Amniotic epithelial cell (primary cell): ENCODE results near the gene MYOM1.
"Not testable (repeated sequence)": the region's sequence is repeated elsewhere in the genome, so short reads cannot be mapped to it uniquely, and the experiment has no call there.

Experiments used
- DNase-seq: peaks from one replicate; pipeline ENCODE4 v3.0.0-alpha.2; 2010; ENCODE audit warnings: low read depth

Gene MYOM1

GRCh38 chr18:3248658-3249359 is 29.0 kb upstream of the MYOM1 start:
- peak; percentile 57 for DNase-seq

GRCh38 chr18:3248062-3248657 is 28.4 kb upstream of the MYOM1 start:
- DNase-seq: no peak

- peak; percentile 99 for DNase-seq
Observed at GRCh38 chr18:3247240-3248061, 27.7 kb upstream of the MYOM1 start, which contains the start of gene MYL12A. Gene MYL12A (plus strand): TSS chr18:3247801. CDS start chr18:3253248, 5,447 bp downstream.

- DNase-seq: no peak
Observed at GRCh38 chr18:3246635-3247239, 27.0 kb upstream of the MYOM1 start.

GRCh38 chr18:3245853-3246634 is 26.3 kb upstream of the MYOM1 start:
- peak; percentile 83 for DNase-seq

- DNase-seq: no peak
Observed at GRCh38 chr18:3245185-3245564, 25.4 kb upstream of the MYOM1 start.

- DNase-seq: no peak
Observed at GRCh38 chr18:3238742-3239141, 19.0 kb upstream of the MYOM1 start.

GRCh38 chr18:3236470-3236869 is 16.7 kb upstream of the MYOM1 start:
- DNase-seq: no peak

- no peak for DNase-seq
Observed at GRCh38 chr18:3235846-3236245, 16.1 kb upstream of the MYOM1 start.

GRCh38 chr18:3234457-3234856 is 14.7 kb upstream of the MYOM1 start:
- DNase-seq: no peak

GRCh38 chr18:3233433-3234168 is 13.8 kb upstream of the MYOM1 start:
- DNase-seq: no peak

GRCh38 chr18:3233004-3233403 is 13.2 kb upstream of the MYOM1 start:
- no peak for DNase-seq

GRCh38 chr18:3230401-3231334 is 10.9 kb upstream of the MYOM1 start:
- DNase-seq: no peak

GRCh38 chr18:3226048-3226447 is 6.3 kb upstream of the MYOM1 start:
- no peak for DNase-seq

- DNase-seq: no peak
Observed at GRCh38 chr18:3225588-3225987, 5.8 kb upstream of the MYOM1 start.

GRCh38 chr18:3224223-3224622 is 4.5 kb upstream of the MYOM1 start:
- DNase-seq: no peak

GRCh38 chr18:3223356-3223755 is 3.6 kb upstream of the MYOM1 start:
- DNase-seq: no peak

- DNase-seq: no peak
Observed at GRCh38 chr18:3221496-3221895, 1.7 kb upstream of the MYOM1 start.

GRCh38 chr18:3220868-3221267 is 1.1 kb upstream of the MYOM1 start:
- DNase-seq: not testable (repeated sequence)

- DNase-seq: no peak
Observed at GRCh38 chr18:3219241-3219630, 532 bp downstream of the MYOM1 start.
